22Rv1 (cell line): ENCODE measurements around the gene MTOR.
"Not testable (repeated sequence)": the region's sequence is repeated elsewhere in the genome, so short reads cannot be mapped to it uniquely, and the experiment has no call there.

Experiments used
- CTCF ChIP-seq: fragments of 450-650 bp; IDR thresholded peaks from 2 replicates; pipeline ENCODE4 v1.5.1; 2017; ENCODE audit warnings: mild to moderate bottlenecking
- ZFX ChIP-seq: fragments of 450-650 bp; IDR thresholded peaks from 2 replicates; pipeline ENCODE4 v1.6.1; 2017; ENCODE audit warnings: antibody characterized with exemption, borderline replicate concordance

DNA sequence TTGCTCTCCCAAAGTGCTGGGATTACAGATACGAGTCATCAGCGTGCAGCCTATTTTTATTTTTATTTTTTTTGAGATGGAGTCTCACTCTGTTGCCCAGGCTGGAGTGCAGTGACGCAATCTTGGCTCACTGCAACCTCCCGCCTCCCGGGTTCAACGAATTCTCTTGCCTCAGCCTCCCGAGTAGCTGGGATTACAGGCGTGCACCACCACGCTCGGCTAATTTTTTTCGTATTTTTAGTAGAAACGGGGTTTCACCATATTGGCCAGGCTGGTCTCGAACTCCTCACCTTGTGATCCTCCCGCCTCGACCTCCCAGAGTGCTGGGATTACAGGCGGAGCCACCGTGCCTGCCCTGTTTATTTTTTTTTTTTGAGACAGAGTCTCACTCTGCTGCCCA lies 161.5 kb downstream of the MTOR start:
- TF ChIP-seq CTCF, ZFX: not testable (repeated sequence)
